Retinal pigment epithelial cell (primary cell): ENCODE measurements around the gene KRT78.
"Not testable (repeated sequence)": the region's sequence is repeated elsewhere in the genome, so short reads cannot be mapped to it uniquely, and the experiment has no call there.

Experiments
- DNase-seq: peaks from one replicate; pipeline ENCODE4 v3.0.0-alpha.2; 2010; ENCODE audit warnings: low read depth
- H3K4me3 ChIP-seq: 2 replicates; pipeline ENCODE4 v1.5.1; 2011; ENCODE audit warnings: mild to moderate bottlenecking, low read length, control low read depth, moderate library complexity
- CTCF ChIP-seq: conservative IDR thresholded peaks from 2 replicates; pipeline ENCODE4 v1.5.1; 2011; ENCODE audit warnings: low read depth, low read length, control low read depth, inconsistent platforms

Gene KRT78

DNA sequence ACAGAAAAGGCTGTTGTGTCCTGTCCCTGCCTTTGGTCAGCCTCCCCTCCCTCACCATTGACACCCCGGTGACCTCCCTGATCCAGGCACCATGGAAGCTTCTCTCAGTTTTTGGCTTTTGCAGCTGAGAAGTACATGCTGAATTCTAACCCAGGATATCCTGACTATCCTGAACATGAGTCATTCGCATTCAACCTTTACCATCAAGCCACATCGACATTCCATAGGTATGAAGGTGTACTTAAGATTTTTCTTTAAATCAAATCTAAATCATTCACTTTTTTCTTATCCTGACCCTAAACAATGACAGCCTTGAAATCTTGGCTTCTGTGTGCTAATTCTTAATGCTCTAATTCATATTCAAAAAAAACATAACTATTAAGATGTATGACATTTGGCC lies 8.7 kb upstream of the KRT78 start:
- DNase-seq, result no peak
- no peak for TF ChIP-seq CTCF
- H3K4me3 ChIP-seq, result no peak overlapping the region

DNA sequence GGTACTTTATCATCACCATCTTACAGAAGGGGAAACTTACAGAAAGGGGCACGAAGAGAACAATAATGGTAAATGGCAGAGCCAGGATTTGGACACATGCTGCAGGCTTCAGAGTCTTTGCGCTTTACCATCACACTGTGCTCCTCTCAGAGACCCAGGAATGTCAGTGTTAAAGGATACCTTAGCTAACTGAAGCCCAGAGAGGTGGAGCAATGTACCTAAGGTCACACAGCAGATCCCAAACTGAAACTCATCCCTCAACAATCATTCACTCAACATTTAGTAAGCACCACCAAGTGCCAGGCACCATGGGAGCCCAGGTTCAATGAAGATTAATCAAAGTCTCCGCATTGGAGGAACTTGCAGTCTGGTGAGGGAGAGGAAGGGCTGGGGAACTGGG lies 8.0 kb upstream of the KRT78 start:
- no peak for DNase-seq
- TF ChIP-seq CTCF, result no peak
- H3K4me3 ChIP-seq, result no peak overlapping the region

DNA sequence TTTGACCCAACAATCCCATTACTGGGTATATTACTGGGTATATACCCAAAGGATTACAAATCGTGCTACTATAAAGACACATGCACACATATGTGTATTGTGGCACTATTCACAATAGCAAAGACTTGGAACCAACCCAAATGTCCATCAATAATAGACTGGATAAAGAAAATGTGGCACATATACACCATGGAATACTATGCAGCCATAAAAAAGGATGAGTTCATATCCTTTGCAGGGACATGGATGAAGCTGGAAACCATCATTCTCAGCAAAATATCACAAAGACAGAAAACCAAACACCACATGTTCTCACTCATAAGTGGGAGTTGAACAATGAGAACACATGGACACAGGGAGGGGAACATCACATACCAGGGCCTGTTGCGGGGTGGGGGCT lies 7.3 kb upstream of the KRT78 start:
- not testable (repeated sequence) for H3K4me3 ChIP-seq, DNase-seq

DNA sequence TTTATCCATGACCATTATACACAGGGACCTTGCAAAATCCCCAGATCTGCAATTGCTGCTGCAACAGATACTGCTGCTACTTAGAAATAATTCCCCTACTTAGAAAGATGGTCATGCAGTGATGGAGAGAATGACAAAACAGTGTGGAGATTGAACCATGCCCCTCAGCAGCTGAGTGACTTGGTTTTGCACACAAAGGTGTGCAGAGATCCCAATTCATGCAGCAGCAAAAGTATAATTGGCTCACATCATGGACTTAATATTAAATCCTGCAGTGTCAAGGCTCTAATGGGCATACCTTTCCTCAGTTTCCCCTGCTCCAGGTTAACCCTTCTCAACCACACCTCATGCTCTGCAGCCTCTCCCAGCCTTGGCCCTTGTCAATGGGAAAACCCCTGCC lies 3.0 kb upstream of the KRT78 start:
- TF ChIP-seq CTCF, result no peak
- DNase-seq, result no peak
- no peak overlapping the region for H3K4me3 ChIP-seq

GRCh38 chr12:52850681-52851080 lies 1.9 kb upstream of the KRT78 start:
- TF ChIP-seq CTCF, result no peak

DNA sequence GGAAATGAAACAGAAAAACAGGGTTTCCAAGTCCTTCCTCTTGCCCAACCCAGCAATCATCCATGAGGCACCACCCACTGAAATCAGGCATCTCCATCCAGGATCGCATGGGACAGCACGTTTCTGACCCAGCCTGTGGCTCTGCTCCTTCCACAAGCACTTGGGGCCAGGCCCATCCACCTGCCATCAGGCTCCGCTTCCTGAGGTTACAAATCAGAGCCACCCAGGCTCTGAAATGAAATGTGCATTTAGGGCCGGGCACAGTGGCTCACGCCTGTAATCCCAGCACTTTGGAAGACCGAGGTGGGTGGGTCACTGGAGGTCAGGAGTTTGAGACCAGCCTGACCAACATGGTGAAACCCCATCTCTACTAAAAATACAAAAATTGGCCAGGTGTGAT lies 717 bp upstream of the KRT78 start:
- no peak overlapping the region for H3K4me3 ChIP-seq
- DNase-seq, result no peak
- TF ChIP-seq CTCF, result no peak

More at GRCh38 chr12:52850681-52851080, 1.9 kb upstream of the KRT78 start:
- no peak overlapping the region for H3K4me3 ChIP-seq
- no peak for DNase-seq

GRCh38 chr12:52847335-52848102 lies 1.3 kb downstream of the KRT78 start:
- DNase-seq, result no peak

More at GRCh38 chr12:52847335-52848102, 1.3 kb downstream of the KRT78 start:
- no peak overlapping the region for H3K4me3 ChIP-seq
- TF ChIP-seq CTCF, result no peak
